Stimulated activated CD8-positive, alpha-beta memory T cell treated with anti-CD3 and anti-CD28 coated beads, Interleukin-7, amount 100 ng/mL, for 48 hours (primary cell): ENCODE results near the gene UGT1A1.
"Not testable (repeated sequence)": the region's sequence is repeated elsewhere in the genome, so short reads cannot be mapped to it uniquely, and the experiment has no call there.

Source experiments
- DNase-seq, 2 donors: peaks; one replicate each; pipeline ENCODE4 v3.0.0-alpha.2; 2020; ENCODE audit warnings: low read depth in 1 of 2; ENCODE audit errors: extremely low read depth in 1 of 2

The UGT1A1 gene

GRCh38 chr2:233760043-233760442, at the start of gene UGT1A1:
TSS of gene UGT1A1 (plus strand) at chr2:233760270. CDS start at chr2:233760288, 18 bp downstream.
- DNase-seq, result no peak

- peak; percentile 15 to 47 for DNase-seq
Observed at GRCh38 chr2:233711312-233712008, 48.6 kb upstream of the UGT1A1 start.

GRCh38 chr2:233712611-233713261, 47.3 kb upstream of the UGT1A1 start, which contains the start of gene UGT1A5:
TSS of gene UGT1A5 (plus strand) at chr2:233712907. CDS start at chr2:233712992, 85 bp downstream.
- no peak for DNase-seq

GRCh38 chr2:233713262-233713615, 46.8 kb upstream of the UGT1A1 start:
- DNase-seq, result no peak

GRCh38 chr2:233714121-233714520, 45.9 kb upstream of the UGT1A1 start:
- DNase-seq, result no peak

- DNase-seq, result no peak
Observed at GRCh38 chr2:233718552-233718951, 41.5 kb upstream of the UGT1A1 start, which contains the start of gene UGT1A4. TSS of gene UGT1A4 (plus strand) at chr2:233718736. CDS start at chr2:233718821, 85 bp downstream.

GRCh38 chr2:233728723-233729301, 31.3 kb upstream of the UGT1A1 start, which contains the start of gene UGT1A3:
TSS of gene UGT1A3 (plus strand) at chr2:233729042. CDS start at chr2:233729127, 85 bp downstream.
- DNase-seq, result no peak

- not testable (repeated sequence) for DNase-seq
Observed at GRCh38 chr2:233736868-233737653, 23.0 kb upstream of the UGT1A1 start.

GRCh38 chr2:233740870-233741269, 19.2 kb upstream of the UGT1A1 start:
- no peak for DNase-seq

- DNase-seq, result no peak
Observed at GRCh38 chr2:233743464-233744259, 16.4 kb upstream of the UGT1A1 start.

GRCh38 chr2:233745073-233745755, 14.9 kb upstream of the UGT1A1 start:
- no peak for DNase-seq

GRCh38 chr2:233745838-233746237, 14.2 kb upstream of the UGT1A1 start:
- not testable (repeated sequence) for DNase-seq

- no peak for DNase-seq
Observed at GRCh38 chr2:233746475-233747282, 13.4 kb upstream of the UGT1A1 start.

GRCh38 chr2:233747283-233747544, 12.9 kb upstream of the UGT1A1 start:
- no peak for DNase-seq

GRCh38 chr2:233750689-233751088, 9.4 kb upstream of the UGT1A1 start:
- DNase-seq, result not testable (repeated sequence)

GRCh38 chr2:233751212-233752009, 8.7 kb upstream of the UGT1A1 start:
- not testable (repeated sequence) for DNase-seq

- no peak for DNase-seq
Observed at GRCh38 chr2:233754872-233755611, 5.0 kb upstream of the UGT1A1 start.
